Keratinocyte (primary cell): ENCODE data around the gene ITPKB. TPM values are rescaled to one million over a fixed set of nuclear protein-coding genes. Genes with fewer than 3 reads are reported as not detected.

Experiments used
- DNase-seq: peaks from one replicate; pipeline ENCODE4 v3.0.0-alpha.2; 2011; ENCODE audit warnings: low read depth, missing footprints, low spot score
- FAIRE-seq: peaks from 2 replicates; lab custom pipeline; 2011; peaks lifted over from hg19 to GRCh38; lab: Jason Lieb, UNC
- H2AFZ ChIP-seq: 2 replicates; pipeline ENCODE4 v1.6.0; 2012; ENCODE audit warnings: low read length, control low read depth, inconsistent platforms; ENCODE audit not compliant: control insufficient read depth
- H3K27ac ChIP-seq: 2 replicates; pipeline ENCODE4 v1.5.1; 2011; ENCODE audit warnings: low read length; ENCODE audit not compliant: control insufficient read depth, insufficient read depth
- H3K27me3 ChIP-seq: 3 replicates; pipeline ENCODE4 v1.6.0; 2011; ENCODE audit warnings: low read length; ENCODE audit not compliant: control insufficient read depth, insufficient read depth; ENCODE audit errors: extremely low read depth
- H3K36me3 ChIP-seq, 2 experiments: 2 replicates in 1 of 2; 3 replicates in 1 of 2; pipeline ENCODE4 v1.5.1; 2011; ENCODE audit warnings: low read length in 2 of 2, mild to moderate bottlenecking in 1 of 2; ENCODE audit not compliant: control insufficient read depth in 2 of 2, insufficient read depth in 2 of 2; ENCODE audit errors: extremely low read depth in 1 of 2
- H3K4me1 ChIP-seq: 3 replicates; pipeline ENCODE4 v1.5.1; 2011; ENCODE audit warnings: low read length; ENCODE audit not compliant: control insufficient read depth, insufficient read depth; ENCODE audit errors: extremely low read depth
- H3K4me2 ChIP-seq: 3 replicates; pipeline ENCODE4 v1.6.0; 2011; ENCODE audit warnings: low read depth, low read length; ENCODE audit not compliant: control insufficient read depth, insufficient read depth; ENCODE audit errors: extremely low read depth
- H3K4me3 ChIP-seq, 3 experiments: fragments of 200-600 bp in 1 of 3; sonication (generic) in 1 of 3; 2 replicates in 2 of 3; 3 replicates in 1 of 3; pipeline ENCODE4 v1.5.1; 2011 to 2016; ENCODE audit warnings: low read length in 3 of 3, mild to moderate bottlenecking in 3 of 3, control low read depth in 2 of 3, inconsistent platforms in 1 of 3, low read depth in 1 of 3, mixed read lengths in 1 of 3, mixed run types in 1 of 3, moderate library complexity in 1 of 3; ENCODE audit not compliant: control insufficient read depth in 2 of 3, insufficient read depth in 2 of 3; ENCODE audit errors: extremely low read depth in 1 of 3
- H3K79me2 ChIP-seq: 2 replicates; pipeline ENCODE4 v1.6.0; 2012; ENCODE audit warnings: low read length; ENCODE audit not compliant: control insufficient read depth, insufficient read depth
- H3K9ac ChIP-seq: 3 replicates; pipeline ENCODE4 v1.6.0; 2011; ENCODE audit warnings: low read length; ENCODE audit not compliant: control insufficient read depth, insufficient read depth; ENCODE audit errors: extremely low read depth
- H3K9me1 ChIP-seq: 3 replicates; pipeline ENCODE4 v1.6.0; 2011; ENCODE audit warnings: low read length; ENCODE audit not compliant: control insufficient read depth, insufficient read depth; ENCODE audit errors: extremely low read depth
- H3K9me3 ChIP-seq: 2 replicates; pipeline ENCODE4 v1.5.1; 2012; ENCODE audit warnings: low read depth, low read length; ENCODE audit not compliant: control insufficient read depth
- H4K20me1 ChIP-seq: 3 replicates; pipeline ENCODE4 v1.6.0; 2011; ENCODE audit warnings: low read length; ENCODE audit not compliant: control insufficient read depth, insufficient read depth; ENCODE audit errors: extremely low read depth
- CTCF ChIP-seq, 3 experiments: IDR thresholded peaks in 1 of 3; conservative IDR thresholded peaks in 1 of 3; optimal IDR thresholded peaks in 1 of 3; 2 replicates in 2 of 3; 3 replicates in 1 of 3; pipeline versions ENCODE3 to v1.5.1; 2011; ENCODE audit warnings: low read length in 3 of 3, mild to moderate bottlenecking in 3 of 3, moderate library complexity in 2 of 3, control low read depth in 1 of 3, inconsistent platforms in 1 of 3; ENCODE audit not compliant: insufficient read depth in 2 of 3; ENCODE audit errors: extremely low read depth in 1 of 3
- EZH2 ChIP-seq: IDR thresholded peaks from one replicate; pipeline ENCODE4 v1.6.1; 2012; ENCODE audit warnings: inconsistent platforms, mild to moderate bottlenecking, low read length, moderate library complexity
- dilution Hi-C: fragments of 300-500 bp; cut with MboI; formaldehyde crosslinking; loops from one replicate; pipeline ENCODE4 v1.7.0; 2020; ENCODE audit warnings: low sequenced_read_pairs; ENCODE audit not compliant: extremely low pct_ligation_motif_present
- polyA plus RNA-seq, 5 experiments: library from polyadenylated mRNA; depleted of rRNA in 3 of 5; stranded (reverse) in 3 of 5; stranded (forward) in 1 of 5; unstranded in 1 of 5; fragments of >200 nt; gene quantifications; 1 replicate in 1 of 5; 2 replicates in 3 of 5; 3 replicates in 1 of 5; pipeline versions ENCODE4 v1.2.1 to v1.2.3, GENCODE V29; 2011 to 2012; ENCODE audit warnings: missing spikeins in 2 of 5, low read depth in 1 of 5, low replicate concordance in 1 of 5

The ITPKB gene
- polyA plus RNA-seq, 1 donor (not counting 4 experiments of a cell fraction or from before 2014, with no cell fraction given): 3.2 TPM

GRCh38 chr1:226754097-226754496 is 15.0 kb upstream of the ITPKB start:
- DNase-seq (no peak), FAIRE-seq (no peak)
- H3K79me2 ChIP-seq: no peaks in the 10 kb centered on the region
- H4K20me1 ChIP-seq: no peaks in the 10 kb centered on the region
- no peak overlapping the region for H3K4me3 ChIP-seq
- no peak overlapping the region for H3K9ac ChIP-seq
- TF ChIP-seq CTCF (optimal IDR thresholded peaks at IDR 0.05 in 1 of 3, IDR thresholded peaks at IDR 0.05 in 1 of 3, conservative IDR thresholded peaks at IDR 0.05 in 1 of 3; ENCODE audit: extremely low read depth in 1 of 3, insufficient read depth in 2 of 3, low read length in 3 of 3): no peak
- no peak for TF ChIP-seq EZH2
- H3K36me3 ChIP-seq: no peaks in the 10 kb centered on the region
- no peak overlapping the region for H2AFZ ChIP-seq
- H3K9me3 ChIP-seq: no peaks in the 10 kb centered on the region
- H3K4me2 ChIP-seq: no peak overlapping the region
- H3K4me1 ChIP-seq: no peaks in the 10 kb centered on the region
- no peaks in the 10 kb centered on the region for H3K27me3 ChIP-seq
- no peak overlapping the region for H3K27ac ChIP-seq
- dilution Hi-C loops: no loop called here
- no peaks in the 10 kb centered on the region for H3K9me1 ChIP-seq

GRCh38 chr1:226751703-226752102 is 12.6 kb upstream of the ITPKB start:
- dilution Hi-C loops: no loop called here
- FAIRE-seq: no peak

More at GRCh38 chr1:226751703-226752102, 12.6 kb upstream of the ITPKB start:
- no peaks in the 10 kb centered on the region for H3K4me1 ChIP-seq
- no peaks in the 10 kb centered on the region for H3K36me3 ChIP-seq
- TF ChIP-seq CTCF (optimal IDR thresholded peaks at IDR 0.05 in 1 of 3, IDR thresholded peaks at IDR 0.05 in 1 of 3, conservative IDR thresholded peaks at IDR 0.05 in 1 of 3; ENCODE audit: extremely low read depth in 1 of 3, insufficient read depth in 2 of 3, low read length in 3 of 3): no peak
- no peak for TF ChIP-seq EZH2
- no peak overlapping the region for H3K9ac ChIP-seq
- no peaks in the 10 kb centered on the region for H3K79me2 ChIP-seq
- H4K20me1 ChIP-seq: no peaks in the 10 kb centered on the region
- no peaks in the 10 kb centered on the region for H3K9me1 ChIP-seq
- H2AFZ ChIP-seq: no peak overlapping the region
- H3K4me2 ChIP-seq: no peak overlapping the region
- no peak for DNase-seq
- H3K27me3 ChIP-seq: no peaks in the 10 kb centered on the region
- no peak overlapping the region for H3K4me3 ChIP-seq
- no peak overlapping the region for H3K27ac ChIP-seq
- no peaks in the 10 kb centered on the region for H3K9me3 ChIP-seq
